Inflammatory macrophage treated with lipopolysaccharide for 4 hours (primary cell): ENCODE measurements around the gene ASXL1.

ENCODE experiments used
- DNase-seq: peaks from one replicate; pipeline ENCODE4 v3.0.0-alpha.2; 2020

ASXL1 gene

DNA sequence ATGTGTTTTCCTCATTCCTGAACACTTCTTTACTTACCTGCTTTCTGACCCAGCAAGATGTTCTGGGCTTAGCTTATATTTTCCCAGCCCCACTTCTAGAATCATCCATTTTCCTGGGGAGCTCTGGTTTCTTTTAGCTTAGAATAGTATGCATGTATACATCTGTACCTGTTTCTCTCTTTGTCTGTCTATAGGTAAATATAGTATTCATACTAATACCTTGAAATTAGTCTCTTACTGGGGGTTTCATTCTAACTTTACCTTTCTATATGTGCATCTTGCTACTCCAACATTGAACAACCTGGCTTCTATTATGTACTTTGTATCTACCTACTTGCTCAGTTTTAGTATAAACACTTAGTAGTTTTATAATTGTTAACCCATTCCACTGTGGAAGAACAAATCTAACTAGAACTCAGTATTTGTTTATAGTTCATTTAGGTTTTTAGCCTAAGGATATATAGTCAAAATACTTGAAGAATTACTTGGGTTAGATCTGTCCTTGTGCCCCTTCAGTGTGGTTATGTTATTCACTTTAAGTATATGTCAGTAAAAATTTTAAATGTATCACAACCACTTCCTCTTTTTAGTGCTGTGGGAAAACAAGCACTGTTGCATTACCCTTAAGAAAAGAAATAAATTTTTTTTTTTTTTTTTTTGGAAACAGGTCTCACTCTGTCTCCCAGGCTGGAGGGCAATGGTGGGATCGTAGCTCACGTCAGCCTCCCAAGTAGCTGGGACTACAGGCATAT is 54.0 kb downstream of the ASXL1 start:
- peak; percentile 70 for DNase-seq

DNA sequence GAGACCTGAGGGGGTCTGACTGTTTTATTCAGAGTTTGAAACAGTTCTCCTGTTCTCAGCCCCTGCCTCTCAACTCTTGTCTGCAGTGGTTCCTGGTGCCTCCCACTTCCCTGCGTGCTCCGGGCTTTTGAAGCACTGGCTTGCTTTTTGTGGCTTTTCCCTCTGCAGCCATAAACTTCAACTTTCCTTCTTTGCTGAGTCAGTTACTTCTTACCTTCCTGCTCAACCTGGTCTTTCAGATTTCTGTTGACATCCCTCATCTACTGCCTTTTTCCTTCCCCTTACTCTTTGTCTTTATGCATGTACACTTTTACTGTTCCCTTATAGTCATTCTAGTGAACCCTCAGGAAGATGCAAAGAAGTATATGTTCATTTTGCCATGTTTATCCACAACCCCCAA is 57.4 kb downstream of the ASXL1 start:
- no peak for DNase-seq

DNA sequence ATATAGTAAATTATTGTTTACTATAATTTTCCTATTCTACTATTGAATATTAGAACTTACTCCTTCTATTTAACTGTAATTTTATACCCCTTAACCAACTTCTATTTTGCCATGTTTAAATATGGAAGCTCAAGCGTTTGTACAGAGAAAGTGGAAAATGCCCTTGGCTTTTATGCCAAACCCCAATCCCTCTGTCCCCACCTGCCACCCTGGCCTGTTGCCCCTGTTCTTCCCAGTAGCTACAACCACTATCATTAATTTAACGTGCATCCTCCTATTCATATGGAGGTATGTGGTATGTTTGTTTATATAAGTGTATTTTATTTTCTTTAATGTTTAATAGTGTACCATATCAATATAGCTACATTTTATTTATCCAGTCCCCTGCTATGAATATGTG is 58.1 kb downstream of the ASXL1 start:
- DNase-seq = no peak

DNA sequence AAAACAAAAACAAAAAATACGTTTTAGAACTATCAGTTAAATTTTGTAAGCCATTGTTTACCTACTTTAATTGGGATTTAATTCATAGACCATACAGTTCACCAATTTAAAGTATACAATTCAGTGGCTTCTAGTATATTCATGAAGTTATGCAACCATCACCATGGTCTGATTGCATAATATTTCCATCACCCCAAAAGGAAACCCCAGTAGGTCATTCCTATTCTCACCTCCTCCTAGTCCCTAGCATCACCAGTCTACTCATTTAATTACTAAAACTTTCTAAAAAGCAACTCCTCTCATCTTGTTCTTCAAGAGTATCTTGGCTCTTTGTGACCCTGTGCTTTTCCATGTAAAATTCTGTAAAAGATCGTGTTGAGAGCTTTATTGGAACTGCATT is 60.2 kb downstream of the ASXL1 start:
- peak; percentile 5 for DNase-seq

DNA sequence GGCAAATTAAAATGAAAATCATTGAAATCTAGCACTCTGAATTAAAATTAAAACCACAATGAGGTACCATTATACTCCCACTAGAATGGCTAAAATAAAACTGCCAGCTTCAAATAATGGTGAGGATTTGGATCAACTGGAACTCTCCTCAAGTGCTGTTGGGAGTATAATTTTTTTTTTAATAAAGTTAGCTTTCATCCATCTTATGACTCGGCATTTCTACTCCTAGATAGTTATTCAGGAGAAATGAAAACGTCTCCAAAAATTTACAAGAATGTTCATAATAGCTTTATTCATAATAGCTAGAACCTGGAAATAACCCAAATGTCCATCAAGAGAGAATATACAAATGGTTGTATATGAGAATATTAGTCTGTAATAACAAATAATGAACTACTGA is 63.2 kb downstream of the ASXL1 start:
- DNase-seq = no peak

- no peak for DNase-seq
These were observed 69.9 kb downstream of the ASXL1 start for GRCh38 chr20:32427996-32428395.

DNA sequence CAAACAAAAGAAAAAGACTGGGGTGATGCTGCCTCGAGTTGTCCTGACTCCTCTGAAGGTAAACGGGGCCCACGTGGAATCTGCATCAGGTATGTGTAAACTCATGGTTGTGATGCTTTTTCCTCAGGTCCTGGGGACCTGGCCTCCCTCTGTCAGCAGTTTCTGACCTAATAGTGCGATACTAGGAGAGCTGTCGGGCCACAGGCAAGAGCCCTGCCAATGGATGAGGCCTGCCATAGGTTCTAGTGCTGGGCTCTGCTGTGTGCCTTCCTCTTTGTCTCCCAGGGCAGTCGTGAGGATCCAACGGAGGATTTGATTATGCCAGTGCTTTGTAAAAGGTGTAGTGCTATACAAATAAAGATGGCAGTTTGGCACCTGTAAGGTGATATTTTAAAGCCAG is 71.2 kb downstream of the ASXL1 start:
- no peak for DNase-seq

GRCh38 chr20:32429745-32430360 is 71.7 kb downstream of the ASXL1 start:
- DNase-seq = no peak

DNA sequence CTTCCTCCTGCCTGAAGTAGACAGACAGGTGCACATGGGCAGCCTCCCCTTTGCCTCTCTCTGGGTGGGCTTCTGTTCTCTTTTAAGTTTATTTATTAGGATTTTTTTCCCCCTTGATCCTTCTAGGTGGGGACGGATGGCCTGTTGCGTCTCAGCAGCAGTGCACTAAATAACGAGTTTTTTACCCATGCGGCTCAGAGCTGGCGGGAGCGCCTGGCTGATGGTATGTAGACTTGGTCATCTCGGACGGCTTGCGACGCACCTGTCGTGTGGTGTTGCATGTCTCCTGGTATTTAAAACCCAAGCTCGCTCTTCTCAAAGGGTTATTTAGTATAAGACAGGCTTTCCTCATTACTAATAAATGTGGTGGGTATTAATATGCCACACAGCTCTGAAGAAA is 73.3 kb downstream of the ASXL1 start:
- DNase-seq = no peak

DNA sequence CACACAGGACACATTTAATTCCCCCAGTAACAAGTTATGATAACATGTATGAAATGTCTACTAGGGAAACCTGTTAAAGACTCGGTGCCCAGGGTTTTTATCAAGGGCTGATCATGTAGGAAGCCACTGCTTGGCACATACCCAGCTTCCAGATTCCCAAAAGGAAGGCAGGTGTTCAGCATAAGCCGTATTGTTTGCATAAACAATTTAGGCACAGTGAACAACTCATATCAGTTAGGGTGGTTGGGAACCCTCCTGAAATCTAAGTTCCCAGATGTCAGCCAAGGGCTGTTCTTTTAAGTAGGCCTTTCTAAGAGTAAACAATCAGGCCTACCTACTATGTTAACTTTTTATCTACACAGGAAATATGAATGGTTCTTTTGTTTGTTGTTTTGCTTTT is 74.1 kb downstream of the ASXL1 start:
- no peak for DNase-seq

DNA sequence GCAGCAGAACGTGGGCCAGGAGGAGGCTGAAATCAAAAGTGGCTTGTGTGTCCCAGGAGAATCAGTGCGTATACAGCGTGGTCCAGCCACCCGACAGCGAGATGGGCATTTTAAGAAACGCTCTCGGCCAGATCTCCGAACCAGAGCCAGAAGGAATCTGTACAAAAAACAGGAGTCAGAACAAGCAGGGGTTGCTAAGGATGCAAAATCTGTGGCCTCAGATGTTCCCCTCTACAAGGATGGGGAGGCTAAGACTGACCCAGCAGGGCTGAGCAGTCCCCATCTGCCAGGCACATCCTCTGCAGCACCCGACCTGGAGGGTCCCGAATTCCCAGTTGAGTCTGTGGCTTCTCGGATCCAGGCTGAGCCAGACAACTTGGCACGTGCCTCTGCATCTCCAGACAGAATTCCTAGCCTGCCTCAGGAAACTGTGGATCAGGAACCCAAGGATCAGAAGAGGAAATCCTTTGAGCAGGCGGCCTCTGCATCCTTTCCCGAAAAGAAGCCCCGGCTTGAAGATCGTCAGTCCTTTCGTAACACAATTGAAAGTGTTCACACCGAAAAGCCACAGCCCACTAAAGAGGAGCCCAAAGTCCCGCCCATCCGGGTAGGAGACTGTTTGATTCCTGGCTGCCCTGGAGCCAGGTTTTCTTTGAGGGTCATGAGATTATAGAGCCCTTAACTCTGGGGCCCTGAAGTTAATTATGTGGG is 75.3 kb downstream of the ASXL1 start:
- DNase-seq = no peak

- DNase-seq = no peak
These were observed 76.3 kb downstream of the ASXL1 start for GRCh38 chr20:32434434-32434833.

GRCh38 chr20:32435449-32436107 is 77.4 kb downstream of the ASXL1 start:
- no peak for DNase-seq

GRCh38 chr20:32436142-32436861 is 78.2 kb downstream of the ASXL1 start:
- DNase-seq = no peak

DNA sequence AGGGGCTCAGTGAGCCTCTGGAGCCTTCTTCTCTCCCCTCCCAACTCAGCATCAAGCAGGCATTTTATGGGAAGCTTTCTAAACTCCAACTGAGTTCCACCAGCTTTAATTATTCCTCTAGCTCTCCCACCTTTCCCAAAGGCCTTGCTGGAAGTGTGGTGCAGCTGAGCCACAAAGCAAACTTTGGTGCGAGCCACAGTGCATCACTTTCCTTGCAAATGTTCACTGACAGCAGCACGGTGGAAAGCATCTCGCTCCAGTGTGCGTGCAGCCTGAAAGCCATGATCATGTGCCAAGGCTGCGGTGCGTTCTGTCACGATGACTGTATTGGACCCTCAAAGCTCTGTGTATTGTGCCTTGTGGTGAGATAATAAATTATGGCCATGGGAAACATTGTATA is 78.8 kb downstream of the ASXL1 start:
- DNase-seq = no peak

DNA sequence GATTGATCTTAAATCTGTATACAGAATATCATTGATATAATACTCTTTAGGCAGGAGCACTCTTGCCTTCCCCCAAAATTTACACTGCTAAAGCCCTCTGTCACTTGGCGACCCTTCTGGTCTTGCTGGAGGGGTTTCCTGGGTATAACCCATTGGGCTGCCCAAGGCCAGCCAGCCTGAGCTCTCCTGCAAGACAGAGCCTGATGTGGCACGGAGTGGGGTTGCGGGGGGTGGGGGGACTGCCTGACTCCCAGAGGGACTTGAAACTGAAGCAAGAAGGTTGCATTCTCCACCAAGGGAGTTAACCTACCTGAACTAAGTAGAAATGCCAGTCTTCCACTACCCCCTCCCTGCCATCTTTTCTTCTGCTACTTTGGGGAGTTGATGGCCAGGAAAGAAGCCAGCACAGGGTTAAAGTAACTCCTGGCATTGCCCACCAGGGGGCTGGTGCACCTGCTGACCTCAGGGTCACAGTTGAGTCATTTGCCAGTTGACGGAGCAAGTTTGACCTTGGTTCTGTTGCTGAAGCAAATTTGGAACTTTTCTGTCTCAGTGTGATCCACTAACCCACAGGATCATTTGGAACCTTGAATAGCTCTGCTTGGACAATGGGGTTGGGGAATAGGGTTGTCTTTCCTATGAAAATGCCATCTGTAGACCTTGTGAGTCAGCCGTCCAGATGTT is 79.4 kb downstream of the ASXL1 start:
- DNase-seq = no peak

- no peak for DNase-seq
These were observed 80.3 kb downstream of the ASXL1 start for GRCh38 chr20:32438331-32438858.

DNA sequence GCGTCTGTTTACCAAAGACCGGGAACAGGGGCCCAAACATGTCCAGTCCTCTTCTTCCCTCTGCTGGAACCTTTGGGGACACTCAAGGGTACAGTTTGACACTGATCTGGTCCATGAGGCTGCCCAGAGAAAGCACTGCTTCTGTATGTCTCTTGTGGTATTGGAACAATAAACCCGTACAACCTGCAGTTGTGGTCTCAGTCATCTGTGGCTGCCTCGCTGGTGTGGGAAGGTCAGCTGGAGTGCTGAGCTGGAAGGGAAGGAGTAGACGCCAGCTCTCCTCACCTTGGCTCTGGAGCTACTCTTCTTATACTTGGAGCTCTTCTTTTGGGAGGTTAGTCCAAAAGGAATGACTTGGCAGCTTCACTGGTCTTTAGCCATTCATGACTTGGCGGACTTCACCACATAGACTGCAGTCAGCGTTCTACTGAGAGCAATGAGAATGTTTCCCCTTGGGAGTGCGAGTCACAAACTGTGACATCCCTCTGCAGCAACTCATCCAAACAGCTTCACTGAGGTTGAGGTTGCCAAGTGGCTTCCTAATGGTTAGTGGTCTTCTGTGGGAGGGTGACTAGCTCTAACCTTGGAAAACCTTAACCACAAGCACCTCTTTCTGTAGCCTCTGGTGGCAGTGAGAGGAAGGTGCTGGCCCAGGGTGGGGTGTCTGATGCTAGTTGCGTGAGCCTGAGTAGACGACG is 81.2 kb downstream of the ASXL1 start:
- no peak for DNase-seq

- no peak for DNase-seq
These were observed 82.1 kb downstream of the ASXL1 start for GRCh38 chr20:32440069-32440757.

DNA sequence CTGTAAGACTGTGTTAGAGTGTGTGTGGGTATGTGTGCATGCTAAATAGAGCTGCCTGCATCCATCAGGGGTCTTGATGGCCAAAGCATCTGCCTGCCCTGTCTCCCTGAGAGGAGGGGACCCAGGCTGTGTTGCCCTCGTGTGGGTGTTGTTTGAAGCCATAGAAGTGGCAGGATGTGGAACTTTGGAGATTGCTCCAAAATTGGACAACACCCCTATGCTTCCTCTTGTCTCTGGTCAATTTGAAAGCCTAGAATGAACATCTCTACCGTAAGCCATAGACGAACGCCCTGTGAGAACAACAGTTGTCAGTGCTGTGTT is 82.6 kb downstream of the ASXL1 start:
- no peak for DNase-seq

- no peak for DNase-seq
These were observed 83.5 kb downstream of the ASXL1 start for GRCh38 chr20:32441638-32442037.
